HEK293T (cell line): ENCODE data around the gene NCSTN.

Experiments used
- BHLHE40 ChIP-seq: fragments of 450-650 bp; IDR thresholded peaks from 2 replicates; pipeline ENCODE4 v1.6.1; 2016; ENCODE audit warnings: mild to moderate bottlenecking, moderate library complexity, borderline replicate concordance
- FOXA1 ChIP-seq: fragments of 450-650 bp; IDR thresholded peaks from 2 replicates; pipeline ENCODE4 v1.6.1; 2016; ENCODE audit warnings: mild to moderate bottlenecking
- NFRKB ChIP-seq: fragments of 450-650 bp; IDR thresholded peaks from 2 replicates; pipeline ENCODE4 v1.6.1; 2016; ENCODE audit warnings: mild to moderate bottlenecking, moderate library complexity
- SUZ12 ChIP-seq: fragments of 450-650 bp; IDR thresholded peaks from 2 replicates; pipeline ENCODE4 v1.6.1; 2016; ENCODE audit warnings: mild to moderate bottlenecking
- TF ChIP-seq, protein P1 (sequence below): fragments of 450-650 bp; IDR thresholded peaks from 2 replicates; pipeline ENCODE4 v1.6.1; 2016

DNA sequence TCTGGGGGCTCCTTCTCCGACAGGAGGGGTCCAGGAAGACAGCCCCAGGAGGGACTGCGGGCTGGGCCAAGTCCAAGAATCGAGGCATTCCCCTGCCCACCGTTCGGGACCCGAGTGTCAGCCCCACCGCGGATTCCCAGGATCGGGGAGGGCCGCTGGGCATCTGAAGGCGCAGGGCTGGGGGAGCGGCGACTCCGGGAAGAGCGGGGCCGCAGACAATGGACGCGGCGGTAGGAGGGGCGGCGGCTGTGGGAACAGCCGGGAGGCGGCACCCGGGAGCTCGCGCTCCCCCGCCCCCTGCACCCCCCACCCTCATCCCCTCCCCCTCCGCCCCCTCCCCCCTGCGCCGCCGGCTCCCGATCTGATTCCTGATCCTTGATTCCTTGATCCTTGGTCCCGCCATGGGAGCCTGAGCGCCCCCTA, 57.1 kb downstream of the NCSTN start, which contains the start of gene VANGL2:
- TF ChIP-seq, protein P1, sequence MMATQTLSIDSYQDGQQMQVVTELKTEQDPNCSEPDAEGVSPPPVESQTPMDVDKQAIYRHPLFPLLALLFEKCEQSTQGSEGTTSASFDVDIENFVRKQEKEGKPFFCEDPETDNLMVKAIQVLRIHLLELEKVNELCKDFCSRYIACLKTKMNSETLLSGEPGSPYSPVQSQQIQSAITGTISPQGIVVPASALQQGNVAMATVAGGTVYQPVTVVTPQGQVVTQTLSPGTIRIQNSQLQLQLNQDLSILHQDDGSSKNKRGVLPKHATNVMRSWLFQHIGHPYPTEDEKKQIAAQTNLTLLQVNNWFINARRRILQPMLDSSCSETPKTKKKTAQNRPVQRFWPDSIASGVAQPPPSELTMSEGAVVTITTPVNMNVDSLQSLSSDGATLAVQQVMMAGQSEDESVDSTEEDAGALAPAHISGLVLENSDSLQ: no peak
- TF ChIP-seq FOXA1 (no peak), BHLHE40 (no peak), NFRKB (no peak), SUZ12 (no peak)
